Stimulated activated CD8-positive, alpha-beta memory T cell treated with anti-CD3 and anti-CD28 coated beads, Interleukin-7, amount 100 ng/mL, for 4 hours (primary cell): Measurements from ENCODE around the gene C2CD5.
"Not testable (repeated sequence)": the region's sequence is repeated elsewhere in the genome, so short reads cannot be mapped to it uniquely, and the experiment has no call there.

Experiments
- DNase-seq, 2 donors: peaks; one replicate each; pipeline ENCODE4 v3.0.0-alpha.2; 2020; ENCODE audit warnings: low read depth in 2 of 2

Gene C2CD5

GRCh38 chr12:22535478-22535877 lies 8.9 kb downstream of the C2CD5 start:
- no peak for DNase-seq

DNA sequence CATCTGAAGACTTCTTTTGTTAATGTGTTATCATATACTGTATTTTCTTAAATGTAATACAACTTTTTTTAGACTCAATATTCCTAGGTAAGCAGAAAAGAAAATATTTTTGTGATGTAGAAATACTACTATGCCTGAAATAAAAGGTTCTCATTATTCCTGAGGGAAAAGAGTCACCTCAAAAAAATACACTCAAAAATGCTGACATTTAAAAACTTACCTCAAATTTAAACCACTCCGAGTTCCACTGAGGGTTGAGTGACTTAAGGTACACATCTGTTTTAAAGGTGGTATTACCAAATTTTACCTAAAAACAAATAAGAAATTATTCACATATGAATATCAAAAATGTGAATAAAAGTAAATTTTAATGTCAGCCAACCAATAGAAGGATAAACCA lies 9.3 kb downstream of the C2CD5 start:
- no peak for DNase-seq

GRCh38 chr12:22533155-22533554 lies 11.2 kb downstream of the C2CD5 start:
- no peak for DNase-seq

DNA sequence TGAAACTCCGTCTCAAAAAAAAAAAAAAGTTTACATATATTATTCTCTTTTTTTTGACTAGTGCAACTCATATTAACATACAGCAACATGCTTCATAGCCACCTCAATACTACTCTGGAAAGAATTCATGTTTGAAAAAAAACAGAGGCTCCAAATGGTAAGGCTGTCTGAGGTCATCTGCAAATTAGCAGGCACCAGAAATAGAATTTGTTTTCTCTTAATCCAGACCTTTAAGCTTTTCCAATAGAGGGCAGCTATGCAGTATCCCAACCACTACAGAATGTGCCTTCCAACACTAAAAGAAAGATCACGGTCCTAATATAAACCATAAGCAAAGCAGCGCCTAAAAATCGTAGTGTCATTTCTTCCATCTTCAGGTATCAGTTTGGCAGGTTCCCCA lies 12.0 kb downstream of the C2CD5 start:
- no peak for DNase-seq

- no peak for DNase-seq
Observed at GRCh38 chr12:22531205-22531604, 13.1 kb downstream of the C2CD5 start.

- DNase-seq, result no peak
Observed at GRCh38 chr12:22529281-22530060, 14.9 kb downstream of the C2CD5 start.

- DNase-seq, result no peak
Observed at GRCh38 chr12:22527999-22528398, 16.3 kb downstream of the C2CD5 start.

DNA sequence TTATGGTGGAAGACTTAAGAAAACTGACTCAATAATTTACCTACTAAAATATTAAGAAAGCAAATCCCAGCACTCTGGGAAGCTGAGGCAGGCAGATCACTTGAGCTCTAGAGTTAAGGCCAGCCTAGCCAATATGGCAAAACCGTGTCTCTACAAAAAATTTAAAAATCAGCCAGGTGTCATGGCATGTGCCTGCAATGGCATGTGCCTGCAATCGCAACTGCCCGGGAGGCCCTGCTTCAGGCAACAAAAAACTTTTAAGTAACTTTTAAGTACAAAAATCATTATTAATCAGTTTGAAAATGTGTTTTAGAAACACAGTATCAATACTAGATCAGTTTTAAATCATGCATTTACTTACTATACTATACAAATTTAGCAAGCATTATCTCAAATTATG lies 17.5 kb downstream of the C2CD5 start:
- no peak for DNase-seq

- DNase-seq, result no peak
Observed at GRCh38 chr12:22525426-22525825, 18.9 kb downstream of the C2CD5 start.

DNA sequence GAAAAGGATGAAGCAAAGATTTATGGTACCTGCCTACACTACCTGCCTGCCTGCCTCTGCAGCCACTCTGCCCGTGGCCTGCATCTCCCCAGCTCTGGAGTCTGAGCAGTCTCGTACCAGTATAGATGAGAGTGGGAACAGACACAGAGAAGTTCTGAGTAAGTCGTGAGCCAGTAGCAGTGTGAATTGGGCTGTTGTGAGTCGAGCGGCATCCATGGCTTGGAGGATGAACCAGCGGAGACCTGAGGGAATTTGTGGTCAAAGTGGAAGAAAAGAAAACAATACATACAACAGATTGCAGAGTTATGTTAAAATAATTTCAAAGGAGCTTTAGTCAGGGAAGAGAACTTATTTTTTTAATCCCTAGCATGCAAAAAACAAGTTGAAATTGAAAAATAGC lies 25.3 kb downstream of the C2CD5 start:
- no peak for DNase-seq

- no peak for DNase-seq
Observed at GRCh38 chr12:22518060-22518719, 26.2 kb downstream of the C2CD5 start.

- DNase-seq, result no peak
Observed at GRCh38 chr12:22514875-22515274, 29.5 kb downstream of the C2CD5 start.

GRCh38 chr12:22505826-22506225 lies 38.5 kb downstream of the C2CD5 start:
- DNase-seq, result no peak

GRCh38 chr12:22500100-22500499 lies 44.2 kb downstream of the C2CD5 start:
- DNase-seq, result no peak

DNA sequence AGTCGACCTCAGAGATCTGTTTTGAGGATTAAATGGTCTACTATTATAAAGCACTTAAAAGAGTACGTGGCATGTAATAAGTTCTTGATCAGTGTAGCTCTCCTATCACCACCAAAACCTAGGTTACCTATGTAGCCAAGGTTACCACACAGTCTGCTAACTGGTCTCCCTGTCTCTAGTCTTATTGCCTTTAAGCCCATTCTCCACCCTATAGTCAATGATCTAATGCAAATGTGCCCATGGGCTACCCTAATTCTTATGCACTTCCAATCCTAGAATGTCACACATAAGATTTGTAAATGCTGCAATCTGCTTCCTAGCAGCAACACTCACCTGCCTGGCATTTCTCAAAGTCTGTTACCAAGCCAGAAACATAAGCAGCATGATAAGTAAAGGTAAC lies 44.9 kb downstream of the C2CD5 start:
- DNase-seq, result no peak

- no peak for DNase-seq
Observed at GRCh38 chr12:22494319-22494718, 50.0 kb downstream of the C2CD5 start.

DNA sequence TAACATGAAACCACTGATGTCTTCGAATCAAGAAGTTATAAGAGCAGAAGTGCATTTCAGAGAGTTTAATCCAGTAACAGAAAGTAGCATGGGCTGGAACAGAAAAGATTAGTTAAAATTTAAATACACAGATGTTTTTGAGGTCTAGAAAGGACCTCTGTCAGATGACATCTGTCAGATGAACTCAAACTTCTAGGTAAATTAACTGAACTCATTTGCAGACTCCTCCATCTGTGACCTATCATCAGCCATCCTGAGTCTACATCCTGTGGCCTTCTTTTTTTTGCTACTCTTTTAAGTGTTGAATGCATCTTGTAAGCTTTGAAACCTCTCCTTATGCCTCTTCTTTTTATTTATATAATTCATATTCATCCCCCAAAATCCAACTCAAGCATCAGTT lies 53.3 kb downstream of the C2CD5 start:
- no peak for DNase-seq

GRCh38 chr12:22488478-22488877 lies 55.9 kb downstream of the C2CD5 start:
- no peak for DNase-seq

GRCh38 chr12:22487683-22488082 lies 56.7 kb downstream of the C2CD5 start:
- not testable (repeated sequence) for DNase-seq

- DNase-seq, result no peak
Observed at GRCh38 chr12:22481547-22482104, 62.7 kb downstream of the C2CD5 start.

DNA sequence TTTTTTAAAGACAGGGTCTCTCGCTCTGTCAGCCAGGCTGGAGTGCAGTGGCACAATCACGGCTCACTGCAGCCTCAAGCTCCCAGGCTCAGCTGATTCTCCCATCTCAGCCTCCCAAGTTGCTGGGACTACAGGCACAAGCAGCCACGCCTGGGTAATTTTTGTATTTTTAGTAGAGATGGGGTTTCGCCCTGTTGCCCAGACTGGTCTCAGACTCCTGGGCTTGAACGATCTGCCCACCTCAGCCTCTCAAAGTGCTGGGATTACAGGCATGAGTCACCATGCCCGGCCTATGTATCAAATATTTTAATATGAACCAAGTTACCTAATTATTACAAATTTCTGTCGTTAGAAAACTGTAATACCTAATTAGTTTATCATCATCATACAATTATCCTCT lies 63.5 kb downstream of the C2CD5 start:
- DNase-seq, result not testable (repeated sequence)

GRCh38 chr12:22480016-22480415 lies 64.3 kb downstream of the C2CD5 start:
- no peak for DNase-seq

DNA sequence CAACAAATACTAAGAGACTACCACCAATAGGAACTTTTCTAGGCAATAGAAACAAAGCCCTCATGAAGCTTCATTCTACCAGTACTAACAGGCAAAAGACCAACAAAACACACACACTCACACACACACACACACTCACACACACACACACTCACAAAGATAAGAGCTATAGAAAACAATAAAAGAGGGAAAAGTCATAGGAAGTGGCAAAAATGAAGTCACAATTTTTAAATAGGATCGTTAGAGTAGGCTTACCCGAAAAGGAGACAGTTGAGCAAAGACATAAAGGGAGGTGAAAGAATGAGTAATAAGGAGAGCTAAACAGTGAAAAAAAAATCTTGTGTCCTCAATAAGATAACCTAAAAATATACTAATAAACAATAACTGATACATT lies 66.5 kb downstream of the C2CD5 start:
- no peak for DNase-seq
